HG02678 (cell line): ENCODE measurements around the gene BCL2L2.
"Not testable (repeated sequence)": the region's sequence is repeated elsewhere in the genome, so short reads cannot be mapped to it uniquely, and the experiment has no call there.

Experiments used
- ATAC-seq: cut with Tn5 transposase; IDR thresholded peaks from one replicate; pipeline ENCODE4 v1.9.1; 2021; ENCODE audit warnings: mild to moderate bottlenecking, moderate library complexity; ENCODE audit not compliant: unreplicated experiment

BCL2L2 gene

GRCh38 chr14:23322568-23323517, 16.2 kb downstream of the BCL2L2 start:
- no peak for ATAC-seq

GRCh38 chr14:23323838-23324454, 17.3 kb downstream of the BCL2L2 start:
- ATAC-seq, result no peak

- ATAC-seq, result no peak
Observed at GRCh38 chr14:23324455-23324846, 17.8 kb downstream of the BCL2L2 start.

- no peak for ATAC-seq
Observed at GRCh38 chr14:23324993-23325392, 18.4 kb downstream of the BCL2L2 start.

- ATAC-seq, result not testable (repeated sequence)
Observed at GRCh38 chr14:23325746-23326145, 19.1 kb downstream of the BCL2L2 start.

DNA sequence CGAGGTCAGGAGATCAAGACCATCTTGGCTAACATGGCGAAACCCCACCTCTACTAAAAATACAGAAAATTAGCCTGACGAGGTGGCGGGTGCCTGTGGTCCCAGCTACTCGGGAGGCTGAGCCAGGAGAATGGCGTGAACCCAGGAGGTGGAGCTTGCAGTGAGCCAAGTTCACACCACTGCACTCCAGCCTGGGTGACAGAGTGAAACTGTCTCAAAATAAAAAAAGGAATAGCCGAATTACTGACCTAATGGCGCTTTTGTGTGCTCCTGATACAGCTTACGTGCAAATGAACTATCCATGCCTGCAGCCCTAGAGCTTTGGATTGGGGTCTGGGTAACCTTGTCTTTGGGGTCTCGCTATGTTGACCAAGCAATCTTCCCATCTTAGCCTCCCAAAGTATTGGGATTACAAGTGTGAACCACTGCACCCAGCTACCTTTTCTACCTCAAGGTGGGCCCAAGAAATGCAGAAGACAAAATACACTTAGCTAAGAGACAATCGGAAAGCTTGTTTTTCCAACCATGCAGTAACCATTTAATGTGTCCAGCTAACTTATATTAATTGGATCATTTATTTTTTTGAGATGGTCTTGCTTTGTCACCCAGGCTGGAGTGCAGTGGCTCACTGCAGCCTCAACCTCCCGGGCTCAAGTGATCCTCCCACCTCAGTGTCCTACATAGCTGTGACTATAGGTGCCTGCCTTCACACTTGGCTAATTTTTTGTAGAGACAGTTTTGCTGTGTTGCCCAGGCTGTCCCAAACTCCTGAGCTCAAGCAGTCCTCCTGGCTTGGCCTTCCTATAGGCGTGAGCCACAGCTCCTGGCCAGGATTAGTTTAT, 20.1 kb downstream of the BCL2L2 start:
- no peak for ATAC-seq

DNA sequence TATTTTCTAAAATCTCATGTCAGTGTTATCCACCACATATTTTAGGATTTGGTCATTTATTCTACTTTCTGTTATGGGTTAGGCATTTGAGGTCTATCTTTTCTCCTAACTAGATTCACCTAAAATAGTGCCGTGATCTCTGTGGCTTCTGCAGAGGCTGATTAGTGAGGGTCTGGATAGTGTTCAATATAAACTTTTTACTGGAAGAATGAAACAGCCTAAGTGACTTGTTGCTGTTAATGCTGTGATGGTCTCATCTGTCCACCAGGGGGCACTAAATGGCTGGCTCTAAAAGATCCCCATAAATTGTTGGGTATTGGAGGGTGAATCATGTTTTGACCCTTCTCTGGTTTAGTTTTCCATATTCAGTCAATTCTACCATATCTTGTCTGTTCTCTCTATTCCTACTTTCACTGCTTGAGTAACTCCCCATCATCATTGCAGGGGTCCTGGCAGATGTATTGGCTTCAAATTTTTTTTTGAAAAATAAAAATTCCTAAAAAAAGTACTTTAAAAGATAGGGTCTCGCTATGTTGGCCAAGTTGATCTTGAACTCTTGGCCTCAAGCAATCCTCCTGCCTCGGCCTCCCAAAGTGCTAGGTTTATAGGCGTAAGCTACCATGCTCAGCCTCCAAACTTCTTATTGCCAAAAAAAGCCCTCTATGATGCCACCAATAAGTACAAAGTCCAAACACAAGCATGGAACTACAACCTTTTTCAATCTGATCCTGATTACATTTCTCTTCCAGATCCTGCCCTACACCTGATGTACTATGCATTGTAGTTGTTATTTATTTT, 21.5 kb downstream of the BCL2L2 start:
- ATAC-seq, result no peak

- no peak for ATAC-seq
Observed at GRCh38 chr14:23335623-23336022, 29.0 kb downstream of the BCL2L2 start.

DNA sequence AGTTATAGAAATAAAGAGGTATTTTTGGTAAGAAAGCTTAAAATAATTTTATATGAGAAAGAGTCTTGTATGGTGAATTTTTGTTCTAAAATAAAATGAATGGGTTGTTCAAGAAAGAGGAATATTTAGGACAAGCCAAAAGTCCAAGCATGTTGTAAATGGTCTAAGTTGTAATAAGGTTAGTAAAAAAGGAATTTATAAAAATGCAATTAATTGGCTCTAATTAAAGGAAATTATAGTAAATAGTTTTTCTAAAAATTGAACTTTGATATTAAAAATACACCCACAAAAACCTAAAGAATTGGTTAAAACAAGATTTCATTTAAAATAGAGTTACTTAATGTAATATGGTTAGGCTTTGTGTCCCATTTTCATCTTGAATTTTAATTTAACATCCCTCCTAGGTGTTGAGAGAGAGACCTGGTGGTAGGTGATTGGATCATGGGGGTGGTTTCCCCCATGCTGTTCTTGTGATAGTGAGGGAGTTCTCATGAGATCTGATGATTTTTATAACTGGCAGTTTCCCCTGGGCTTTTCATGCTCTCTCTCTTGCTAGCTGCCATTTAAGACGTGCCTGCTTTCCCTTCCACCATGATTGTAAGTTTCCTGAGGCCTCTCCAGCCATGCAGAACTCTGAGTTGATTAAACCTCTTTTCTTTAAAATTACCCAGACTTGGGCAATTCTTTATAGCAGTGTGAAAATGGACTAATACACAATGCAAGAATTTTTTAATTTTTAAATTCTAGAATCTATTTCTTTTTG, 33.1 kb downstream of the BCL2L2 start:
- ATAC-seq, result no peak

GRCh38 chr14:23344481-23344880, 37.8 kb downstream of the BCL2L2 start:
- ATAC-seq, result no peak

- no peak for ATAC-seq
Observed at GRCh38 chr14:23345987-23346692, 39.5 kb downstream of the BCL2L2 start.

DNA sequence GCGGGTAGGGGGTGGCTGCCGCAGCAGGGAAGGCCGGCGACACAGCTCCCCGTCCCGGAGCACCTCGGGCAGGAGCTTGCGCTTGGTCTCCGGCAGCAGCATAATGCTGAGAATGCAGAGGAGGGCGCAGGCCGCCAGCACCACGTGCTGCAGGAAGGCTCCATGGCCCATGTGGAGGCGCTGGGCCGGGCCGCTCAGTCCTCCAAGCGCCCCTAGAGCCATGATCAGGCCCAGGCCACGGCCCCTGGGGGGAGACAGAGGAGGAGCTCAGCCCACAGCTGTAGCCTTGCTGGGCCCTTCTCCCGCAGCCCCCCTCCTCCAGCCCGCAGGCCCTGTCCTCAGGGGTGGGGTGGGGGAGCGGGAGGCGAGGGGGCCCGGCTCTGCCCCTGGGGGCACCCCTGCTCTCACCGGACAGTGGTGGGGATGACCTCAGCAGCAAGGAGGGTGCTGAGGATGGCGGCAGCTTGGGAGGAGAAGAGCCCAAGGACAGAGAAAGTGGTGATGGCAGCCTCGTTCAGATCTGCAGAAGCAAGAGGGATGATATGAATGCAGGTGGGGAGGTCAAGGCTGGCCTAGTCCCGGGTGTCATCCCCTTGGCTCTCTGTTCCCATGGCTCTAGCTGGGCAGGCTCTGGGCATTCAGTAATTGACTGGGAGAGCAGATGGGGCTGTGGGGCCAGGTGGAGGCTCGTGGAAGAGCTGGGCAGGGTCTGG, 40.2 kb downstream of the BCL2L2 start:
- no peak for ATAC-seq

GRCh38 chr14:23347406-23348296, 41.0 kb downstream of the BCL2L2 start:
- ATAC-seq, result no peak

DNA sequence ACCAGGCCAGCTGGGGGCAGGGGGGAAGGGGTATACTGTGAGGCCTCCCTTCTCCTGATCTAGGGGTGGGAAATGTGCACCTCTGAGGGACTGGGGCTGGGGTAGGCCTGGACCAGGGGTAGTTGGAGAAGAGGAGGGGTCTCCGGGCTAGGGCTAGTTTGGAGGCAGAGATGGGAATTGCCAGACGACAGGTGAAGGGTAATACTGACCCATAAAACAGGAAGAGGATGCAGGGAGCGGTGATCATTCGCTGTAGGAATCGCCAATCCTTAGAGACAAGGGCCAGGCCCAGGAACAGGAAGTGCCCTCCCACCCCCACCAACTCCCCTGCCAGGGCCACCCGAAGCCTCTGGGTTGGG, 41.6 kb downstream of the BCL2L2 start:
- ATAC-seq, result no peak

- no peak for ATAC-seq
Observed at GRCh38 chr14:23349156-23349845, 42.7 kb downstream of the BCL2L2 start.

DNA sequence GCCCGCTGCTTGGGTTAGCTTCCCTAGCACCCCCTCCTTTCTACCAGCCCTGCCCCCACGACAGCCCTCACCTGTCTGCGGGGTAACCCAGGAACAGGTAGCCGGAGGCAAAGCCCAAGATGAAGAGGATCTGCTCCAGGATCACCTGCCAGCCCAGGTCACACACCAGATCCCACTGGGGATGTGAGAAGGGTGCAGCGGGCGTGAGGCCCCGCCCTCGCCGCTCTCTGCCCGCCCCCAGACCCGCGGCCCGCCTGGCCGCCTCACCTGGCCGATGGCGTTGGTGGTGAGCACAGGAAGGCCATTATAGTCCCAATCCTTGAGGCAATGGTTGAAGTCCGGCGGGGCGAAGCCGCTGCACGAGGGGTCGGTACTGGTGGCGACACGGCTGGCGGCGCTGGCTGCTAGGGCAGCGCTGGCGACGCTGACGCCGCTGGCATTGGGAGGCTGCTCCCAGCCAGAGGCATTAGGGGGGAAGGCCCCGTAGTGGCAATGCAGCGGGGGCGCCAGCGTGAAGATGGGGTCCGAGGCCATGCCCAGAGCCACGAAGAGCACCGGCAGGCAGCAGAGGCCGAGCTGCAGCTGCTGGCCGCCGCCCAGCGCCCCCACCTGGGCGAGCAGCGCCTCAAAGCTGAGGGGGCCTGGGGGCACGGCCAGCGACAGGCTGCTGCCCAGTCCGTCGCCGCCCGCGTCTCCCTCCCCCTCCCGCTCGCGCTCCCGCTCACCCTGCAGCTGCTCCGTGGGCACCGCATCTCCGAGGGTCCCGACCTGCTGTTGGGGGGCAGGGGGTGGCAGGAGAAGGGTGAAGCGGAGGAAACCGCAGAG, 45.3 kb downstream of the BCL2L2 start:
- ATAC-seq, result no peak
